ENCODE data around the gene FAM118B. TPM values are rescaled to one million over a fixed set of nuclear protein-coding genes. Genes with fewer than 3 reads are reported as not detected.

The FAM118B gene
- total and polyA plus RNA-seq, 2 of the 8 experiments (the other 6 are each of a cell fraction or from before 2014, with no cell fraction given), result 25.3 to 48.3 TPM

- FAIRE-seq (no peak), DNase-seq (ENCODE audit: low read depth in 1 of 2, low spot score in 2 of 2) (no peak)
- Histone ChIP-seq H3K23ac (ENCODE audit: insufficient read length) (no peak overlapping the region), H3K9ac (replicated peaks in 1 of 4; ENCODE audit: extremely low read depth in 1 of 4, low read depth in 3 of 4, low read length in 3 of 4) (no peak overlapping the region), H4K91ac (replicated peaks; ENCODE audit: insufficient read length, low read length) (no peak overlapping the region), H2AK5ac (ENCODE audit: low read depth, low read length) (no peak overlapping the region), H3K4me2 (ENCODE audit: insufficient read depth in 1 of 2, low read depth in 2 of 2, low read length in 2 of 2) (no peak overlapping the region), H3K56ac (replicated peaks; ENCODE audit: insufficient read length, low read depth, low read length) (no peak overlapping the region), H3K4ac (replicated peaks; ENCODE audit: insufficient read length, low read depth, low read length) (no peak overlapping the region), H3K23me2 (ENCODE audit: low read depth, low read length) (no peaks in the 10 kb centered on the region), H2BK12ac (ENCODE audit: low read depth, low read length) (no peak overlapping the region), H4K8ac (ENCODE audit: extremely low read depth, insufficient read depth, low read length) (no peak overlapping the region), H2BK15ac (ENCODE audit: low read length) (no peak overlapping the region), H2BK20ac (ENCODE audit: low read length) (no peak overlapping the region), H3K4me3 (ENCODE audit: extremely low read depth in 1 of 4, insufficient read depth in 2 of 4, low read depth in 3 of 4, low read length in 4 of 4) (no peak overlapping the region), H3K18ac (ENCODE audit: extremely low read depth, low read length) (no peak overlapping the region), H2AFZ (ENCODE audit: low read length) (no peak overlapping the region), H3K79me1 (ENCODE audit: low read depth, low read length) (no peaks in the 10 kb centered on the region), H3K27ac (ENCODE audit: low read depth, low read length) (no peak overlapping the region), H2BK5ac (ENCODE audit: low read depth, low read length) (no peak overlapping the region), H3K27me3 (replicated peaks in 1 of 4; ENCODE audit: control insufficient read depth in 3 of 4, extremely low read depth in 1 of 4, insufficient read depth in 3 of 4, low read length in 3 of 4) (no peaks in the 10 kb centered on the region), H4K20me1 (replicated peaks in 1 of 2; ENCODE audit: control insufficient read depth in 1 of 2, insufficient read depth in 2 of 2, low read length in 2 of 2) (peaks cover 0 to 3% of the 10 kb centered on the region in 2 experiments), H3K36me3 (ENCODE audit: control insufficient read depth in 2 of 4, insufficient read depth in 4 of 4, low read length in 3 of 4) (no peaks in the 10 kb centered on the region), H3K79me2 (ENCODE audit: control insufficient read depth in 1 of 2, insufficient read depth in 2 of 2, low read length in 2 of 2) (no peaks in the 10 kb centered on the region), H2BK120ac (replicated peaks; ENCODE audit: low read depth, low read length) (no peak overlapping the region), H4K5ac (ENCODE audit: insufficient read length, low read depth, low read length) (no peak overlapping the region), H3K9me3 (ENCODE audit: insufficient read depth in 2 of 2, low read depth in 1 of 2, low read length in 1 of 2) (no peaks in the 10 kb centered on the region), H3K14ac (ENCODE audit: insufficient read length) (no peak overlapping the region), H3K4me1 (replicated peaks in 1 of 4; ENCODE audit: control insufficient read depth in 3 of 4, insufficient read depth in 4 of 4, low read length in 3 of 4) (peaks cover 0 to 2% (median 0%) of the 10 kb centered on the region in 4 experiments; a peak in 1 of 7 replicates)
- ChIA-PET CTCF (ENCODE audit: partially characterized antibody) (interaction anchor here (0.6 to 2.3 kb wide), 4 partner anchors 11 to 242 kb away, joined by 3 to 9 read pairs (median 4); no protein-coding TSS in a partner anchor), POLR2A (ENCODE audit: partially characterized antibody) (interaction anchor here (1.3 to 1.7 kb wide), 2 partner anchors 10 to 263 kb away, joined by 3 to 4 read pairs; no protein-coding TSS in a partner anchor)
- TF ChIP-seq SP2 (IDR thresholded peaks at IDR 0.05; ENCODE audit: low read length) (no peak), EZH2 (IDR thresholded peaks at IDR 0.05; ENCODE audit: low read depth, low read length, severe bottlenecking) (no peak), ATF3 (IDR thresholded peaks at IDR 0.05; ENCODE audit: insufficient read depth, low read depth, low read length) (no peak), POLR2AphosphoS5 (IDR thresholded peaks at IDR 0.05; ENCODE audit: low read depth, low read length) (no peak), NRF1 (IDR thresholded peaks at IDR 0.05; ENCODE audit: low read depth, low read length) (no peak), ZNF274 (IDR thresholded peaks at IDR 0.05; ENCODE audit: borderline replicate concordance, extremely low read depth, low read length) (no peak)
- WGBS, 2 experiments (ENCODE audit: extremely low coverage in 1 of 2, insufficient coverage in 1 of 2, insufficient read length in 1 of 2, insufficient replicate concordance in 2 of 2, low coverage in 1 of 2, low lambda C conversion rate in 2 of 2, missing lambda C conversion rate in 1 of 2), result 88% methylated on average over 11 of the region's 11 CpGs; no CpG with 5 or more reads in 1 of the 2 experiments
Observed at GRCh38 chr11:126182787-126183445, 28.7 kb upstream of the FAM118B start.
